Karpas-422 (cell line): ENCODE measurements around the gene OR1C1. TPM values are rescaled to one million over a fixed set of nuclear protein-coding genes. Genes with fewer than 3 reads are reported as not detected.

Experiments
- total RNA-seq: library from RNA; depleted of rRNA; stranded (reverse); fragments of >200 nt; shearing (Covaris generic); gene quantifications from 2 replicates; pipeline ENCODE4 v1.2.3, GENCODE V29; 2014; ENCODE audit warnings: low replicate concordance; rRNA removed

Gene OR1C1
- total RNA-seq, 1 experiment from 2014 or later = not detected

Other genes with a start within 250 kb of the OR1C1 start
- gene OR2C3, start 224.1 kb downstream of the OR1C1 start, total RNA-seq = not detected in 2 replicates
- not detected in 2 replicates for gene GCSAML, start 211.4 kb downstream of the OR1C1 start, total RNA-seq
- gene OR2G2, start 172.2 kb downstream of the OR1C1 start, total RNA-seq = not detected in 2 replicates
- gene OR2G3, start 155.0 kb downstream of the OR1C1 start, total RNA-seq = not detected in 2 replicates
- gene OR13G1, start 80.8 kb downstream of the OR1C1 start, total RNA-seq = not detected in 2 replicates
- gene OR6F1, start 43.9 kb downstream of the OR1C1 start, total RNA-seq = not detected in 2 replicates
- gene OR14K1, start 21.9 kb downstream of the OR1C1 start, total RNA-seq = not detected in 2 replicates
- not detected in 2 replicates for gene OR14A2, start 12.4 kb downstream of the OR1C1 start, total RNA-seq
- gene OR14A16, start 63.6 kb upstream of the OR1C1 start, total RNA-seq = not detected in 2 replicates
- not detected in 2 replicates for gene OR11L1, start 81.3 kb upstream of the OR1C1 start, total RNA-seq
- not detected in 2 replicates for gene TRIM58, start 96.6 kb upstream of the OR1C1 start, total RNA-seq
- gene OR2W3, start 135.0 kb upstream of the OR1C1 start, total RNA-seq = not detected in 2 replicates
- not detected in 2 replicates for gene OR2T8, start 159.7 kb upstream of the OR1C1 start, total RNA-seq
- gene OR2AJ1, start 164.3 kb upstream of the OR1C1 start, total RNA-seq = not detected in 2 replicates
- not detected in 2 replicates for gene OR2L8, start 188.3 kb upstream of the OR1C1 start, total RNA-seq
- gene OR2AK2, start 204.7 kb upstream of the OR1C1 start, total RNA-seq = 0.22 TPM in 1 of 2 replicates, not detected in the other